IMR-90 (cell line): Measurements from ENCODE around the gene MOB3B. TPM values are rescaled to one million over a fixed set of nuclear protein-coding genes. Genes with fewer than 3 reads are reported as not detected.
A peak's percentile ranks its signal among the peaks of the same experiment; 100 is the strongest.

Source experiments
- ATAC-seq: fragments of 200-7000 bp; cut with Tn5 transposase; 2 replicates; pipeline ENCODE4 v1.9.1; 2020; ENCODE audit warnings: low read depth, mild to moderate bottlenecking, moderate library complexity
- BruUV-seq: library from RNA; stranded (reverse); fragments of 400-500 nt; replicated peaks from 2 replicates; lab custom pipeline; 2021; lab: Mats Ljungman, UMichigan
- CTCF ChIA-PET: fragments of 300-600 bp; formaldehyde crosslinking; extraction: SDS; loops from one replicate; lab custom pipeline; 2021; ENCODE audit warnings: antibody characterized with exemption; lab: Yijun Ruan, JAX
- POLR2A ChIA-PET: fragments of 300-600 bp; sonication (Branson Sonifier 250); formaldehyde crosslinking; loops from one replicate; lab custom pipeline; 2022; ENCODE audit warnings: antibody characterized with exemption; ENCODE audit not compliant: unreplicated experiment; lab: Charles Lee
- DNase-seq: peaks from one replicate; pipeline ENCODE4 v3.0.0; 2013
- H2AFZ ChIP-seq: replicated peaks from 2 replicates; pipeline ENCODE3; 2013; ENCODE audit warnings: low read length, mild to moderate bottlenecking; ENCODE audit not compliant: poor library complexity
- H2AK5ac ChIP-seq: 2 replicates; pipeline ENCODE4 v1.6.1; 2013; ENCODE audit warnings: low read depth, low read length, inconsistent platforms
- H2AK9ac ChIP-seq: replicated peaks from 2 replicates; pipeline ENCODE3; 2013; ENCODE audit warnings: mild to moderate bottlenecking, low read depth, low read length, moderate library complexity; ENCODE audit not compliant: poor library complexity
- H2BK120ac ChIP-seq: 2 replicates; pipeline ENCODE4 v1.6.1; 2013; ENCODE audit warnings: low read depth, low read length, inconsistent platforms
- H2BK15ac ChIP-seq: 3 replicates; pipeline ENCODE4 v1.6.1; 2013; ENCODE audit warnings: low read depth, low read length, inconsistent platforms
- H2BK20ac ChIP-seq: 2 replicates; pipeline ENCODE4 v1.6.1; 2013; ENCODE audit warnings: low read depth, mild to moderate bottlenecking, inconsistent platforms, low read length, moderate library complexity
- H2BK5ac ChIP-seq: 2 replicates; pipeline ENCODE4 v1.6.1; 2013; ENCODE audit warnings: mild to moderate bottlenecking, low read depth, low read length, inconsistent platforms; ENCODE audit not compliant: poor library complexity, severe bottlenecking
- H3K14ac ChIP-seq: replicated peaks from 2 replicates; pipeline ENCODE4 v1.6.1; 2013; ENCODE audit warnings: low read depth, low read length, inconsistent platforms
- H3K18ac ChIP-seq: 2 replicates; pipeline ENCODE4 v1.6.1; 2013; ENCODE audit warnings: low read depth, low read length, control low read depth
- H3K23ac ChIP-seq: 2 replicates; pipeline ENCODE4 v1.6.1; 2013; ENCODE audit warnings: low read depth, low read length, inconsistent platforms
- H3K27ac ChIP-seq: 2 replicates; pipeline ENCODE4 v1.5.1; 2013; ENCODE audit warnings: mild to moderate bottlenecking, control low read depth, low read length; ENCODE audit not compliant: insufficient read depth
- H3K27me3 ChIP-seq: 2 replicates; pipeline ENCODE4 v1.6.1; 2013; ENCODE audit warnings: low read length; ENCODE audit not compliant: control insufficient read depth, insufficient read depth
- H3K36me3 ChIP-seq: 2 replicates; pipeline ENCODE4 v1.6.1; 2013; ENCODE audit warnings: low read length, mixed read lengths; ENCODE audit not compliant: control insufficient read depth, insufficient read depth
- H3K4ac ChIP-seq: 2 replicates; pipeline ENCODE4 v1.6.1; 2013; ENCODE audit warnings: low read depth, low read length, inconsistent platforms
- H3K4me1 ChIP-seq: 2 replicates; pipeline ENCODE4 v1.6.1; 2013; ENCODE audit warnings: low read length, mixed read lengths; ENCODE audit not compliant: control insufficient read depth, insufficient read depth
- H3K4me2 ChIP-seq: 2 replicates; pipeline ENCODE4 v1.6.1; 2013; ENCODE audit warnings: low read depth, mild to moderate bottlenecking, control low read depth, low read length, moderate library complexity
- H3K4me3 ChIP-seq: 2 replicates; pipeline ENCODE4 v1.5.1; 2013; ENCODE audit warnings: low read depth, mild to moderate bottlenecking, control low read depth, low read length, moderate library complexity; ENCODE audit not compliant: insufficient read depth
- H3K56ac ChIP-seq: 2 replicates; pipeline ENCODE4 v1.6.1; 2013; ENCODE audit warnings: low read length, inconsistent platforms; ENCODE audit not compliant: insufficient read depth; ENCODE audit errors: extremely low read depth
- H3K79me1 ChIP-seq, 2 experiments: 2 replicates each; pipeline ENCODE4 v1.6.1; 2013; ENCODE audit warnings: low read length in 2 of 2, inconsistent platforms in 1 of 2, low read depth in 1 of 2
- H3K9ac ChIP-seq: 2 replicates; pipeline ENCODE4 v1.6.1; 2013; ENCODE audit warnings: low read depth, low read length, control low read depth
- H3K9me1 ChIP-seq: 2 replicates; pipeline ENCODE4 v1.6.1; 2013; ENCODE audit warnings: low read length, inconsistent platforms; ENCODE audit not compliant: insufficient read depth
- H3K9me3 ChIP-seq: 2 replicates; pipeline ENCODE4 v1.6.1; 2013; ENCODE audit warnings: low read length; ENCODE audit not compliant: control insufficient read depth, insufficient read depth
- H4K20me1 ChIP-seq: 2 replicates; pipeline ENCODE4 v1.6.1; 2013; ENCODE audit warnings: low read length, inconsistent platforms; ENCODE audit not compliant: insufficient read depth
- H4K5ac ChIP-seq: 2 replicates; pipeline ENCODE4 v1.6.1; 2013; ENCODE audit warnings: mild to moderate bottlenecking, low read depth, low read length, control low read depth
- H4K8ac ChIP-seq, 2 experiments: 2 replicates each; pipeline ENCODE4 v1.6.1; 2013; ENCODE audit warnings: low read depth in 2 of 2, low read length in 2 of 2, control low read depth in 1 of 2, inconsistent platforms in 1 of 2
- H4K91ac ChIP-seq: 2 replicates; pipeline ENCODE4 v1.6.1; 2013; ENCODE audit warnings: low read depth, low read length, inconsistent platforms; ENCODE audit not compliant: insufficient read depth
- CHD1 ChIP-seq: IDR thresholded peaks from 2 replicates; pipeline ENCODE4 v1.6.1; 2012; ENCODE audit warnings: low read depth, low read length, improper control_type of control experiment
- FOS ChIP-seq: fragments of 150-350 bp; IDR thresholded peaks from 2 replicates; pipeline ENCODE4 v1.6.1; 2016; ENCODE audit warnings: low read depth, low read length
- WGBS, 2 experiments: methylation state at CpG; one replicate each; pipeline versions ENCODE4 v1.1.5 to v1.1.7; 2013; ENCODE audit warnings: missing lambda C conversion rate in 2 of 2; ENCODE audit not compliant: insufficient read length in 1 of 2; ENCODE audit errors: extremely low coverage in 2 of 2; 5-methylcytosine and 5-hydroxymethylcytosine counted together
- dilution Hi-C: fragments of 300-500 bp; cut with HindIII; formaldehyde crosslinking; loops from one replicate; pipeline ENCODE4 v1.14.3; 2018; ENCODE audit warnings: low sequenced_read_pairs; ENCODE audit not compliant: unreplicated experiment
- in situ Hi-C: fragments of 300-500 bp; cut with MboI; formaldehyde crosslinking; loops from 3 replicates; pipeline ENCODE4 v1.14.3; 2019; ENCODE audit warnings: low sequenced_read_pairs, inconsistent platforms, mixed read lengths
- intact Hi-C: fragments of 100-400 bp; cut with micrococcal nuclease; formaldehyde crosslinking; loops from 2 replicates; pipeline ENCODE4 v1.10.0; 2022
- polyA plus RNA-seq, 3 experiments: library from polyadenylated mRNA; depleted of rRNA; stranded (reverse); fragments of >200 nt; gene quantifications; 2 replicates each; pipeline ENCODE4 v1.2.3, GENCODE V29; 2012; ENCODE audit warnings: low replicate concordance in 1 of 3
- total RNA-seq: library from RNA; depleted of rRNA; stranded (reverse); fragments of >200 nt; gene quantifications from 2 replicates; pipeline ENCODE4 v1.2.3, GENCODE V29; 2012
- TF ChIP-seq, protein P1 (sequence below): fragments of 150-350 bp; IDR thresholded peaks from 2 replicates; pipeline ENCODE4 v1.6.1; 2016; ENCODE audit warnings: low read depth, mild to moderate bottlenecking, low read length, moderate library complexity, borderline replicate concordance
- TF ChIP-seq, protein P2 (sequence below): fragments of 150-350 bp; IDR thresholded peaks from 2 replicates; pipeline ENCODE4 v1.6.1; 2017; ENCODE audit warnings: mild to moderate bottlenecking, antibody characterized with exemption, low read length, low read depth

MOB3B gene
- total and polyA plus RNA-seq, 2 of the 4 experiments (the other 2 are of a cell fraction): under 0.01 to 0.02 TPM

DNA sequence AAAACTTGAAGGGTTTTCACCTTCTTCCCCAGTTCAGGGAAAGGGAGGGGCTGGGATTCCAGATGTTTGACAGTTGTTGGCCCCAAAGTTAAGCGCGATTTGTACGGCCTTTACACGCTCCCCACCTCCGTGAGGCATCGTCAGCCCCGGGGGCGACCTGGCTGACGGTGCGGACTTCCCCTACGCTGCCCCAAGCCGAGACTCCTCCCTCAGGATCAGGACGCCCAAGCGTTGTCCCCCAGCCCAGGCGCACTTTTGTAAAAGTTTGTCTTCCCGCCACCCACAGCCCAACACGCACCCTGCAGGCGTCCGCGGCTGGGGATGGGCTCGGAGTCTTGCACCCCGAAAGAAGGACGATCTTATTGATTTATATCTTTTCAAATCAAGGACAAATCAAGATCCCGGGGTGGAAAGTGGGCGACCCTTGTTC, 713 bp downstream of the MOB3B start:
- DNase-seq (no peak), ATAC-seq (no peak)
- no peak overlapping the region for H3K27ac ChIP-seq
- H3K18ac ChIP-seq: no peak overlapping the region
- H2BK20ac ChIP-seq: no peak overlapping the region
- CTCF ChIA-PET: interaction anchor here (0.6 to 2.9 kb wide), 8 partner anchors 11 to 196 kb away, joined by 3 to 16 read pairs (median 3); no protein-coding TSS in a partner anchor
- POLR2A ChIA-PET: no interaction called here
- H3K56ac ChIP-seq: no peak overlapping the region
- no peak overlapping the region for H4K91ac ChIP-seq
- peak overlapping the region; percentile 60; the same call in 1 of the 2 replicates for H3K23ac ChIP-seq
- no peaks in the 10 kb centered on the region for H3K9me1 ChIP-seq
- H3K36me3 ChIP-seq: no peaks in the 10 kb centered on the region
- H2AFZ ChIP-seq: peak overlapping the region; percentile 85
- TF ChIP-seq FOS (no peak), CHD1 (no peak)
- TF ChIP-seq, protein P1, sequence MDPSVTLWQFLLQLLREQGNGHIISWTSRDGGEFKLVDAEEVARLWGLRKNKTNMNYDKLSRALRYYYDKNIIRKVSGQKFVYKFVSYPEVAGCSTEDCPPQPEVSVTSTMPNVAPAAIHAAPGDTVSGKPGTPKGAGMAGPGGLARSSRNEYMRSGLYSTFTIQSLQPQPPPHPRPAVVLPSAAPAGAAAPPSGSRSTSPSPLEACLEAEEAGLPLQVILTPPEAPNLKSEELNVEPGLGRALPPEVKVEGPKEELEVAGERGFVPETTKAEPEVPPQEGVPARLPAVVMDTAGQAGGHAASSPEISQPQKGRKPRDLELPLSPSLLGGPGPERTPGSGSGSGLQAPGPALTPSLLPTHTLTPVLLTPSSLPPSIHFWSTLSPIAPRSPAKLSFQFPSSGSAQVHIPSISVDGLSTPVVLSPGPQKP: no peak
- TF ChIP-seq, protein P2, sequence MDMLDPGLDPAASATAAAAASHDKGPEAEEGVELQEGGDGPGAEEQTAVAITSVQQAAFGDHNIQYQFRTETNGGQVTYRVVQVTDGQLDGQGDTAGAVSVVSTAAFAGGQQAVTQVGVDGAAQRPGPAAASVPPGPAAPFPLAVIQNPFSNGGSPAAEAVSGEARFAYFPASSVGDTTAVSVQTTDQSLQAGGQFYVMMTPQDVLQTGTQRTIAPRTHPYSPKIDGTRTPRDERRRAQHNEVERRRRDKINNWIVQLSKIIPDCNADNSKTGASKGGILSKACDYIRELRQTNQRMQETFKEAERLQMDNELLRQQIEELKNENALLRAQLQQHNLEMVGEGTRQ: no peak
- H3K9me3 ChIP-seq: no peaks in the 10 kb centered on the region
- no peaks in the 10 kb centered on the region for H3K79me1 ChIP-seq
- peak overlapping the region; percentile 57 for H3K4me3 ChIP-seq
- H3K14ac ChIP-seq: no peak overlapping the region
- BruUV-seq: no TSS peak
- intact Hi-C loops (loop anchor here (1.0 kb wide), 1 partner anchor 196 kb away; no protein-coding TSS in a partner anchor), in situ Hi-C loops (loop anchor here (5.0 kb wide), 1 partner anchor 197 kb away; no protein-coding TSS in a partner anchor), dilution Hi-C loops (no loop called here)
- H3K27me3 ChIP-seq: peaks cover 32% of the 10 kb centered on the region
- no peak overlapping the region for H2BK120ac ChIP-seq
- no peaks in the 10 kb centered on the region for H4K20me1 ChIP-seq
- H4K5ac ChIP-seq: no peak overlapping the region
- H4K8ac ChIP-seq: no peak overlapping the region
- H3K4me2 ChIP-seq: peak overlapping the region; percentile 97
- no peak overlapping the region for H3K4ac ChIP-seq
- no peak overlapping the region for H2BK5ac ChIP-seq
- H3K9ac ChIP-seq: no peak overlapping the region; the same call in 1 of the 2 replicates
- no peak overlapping the region for H2AK5ac ChIP-seq
- H2BK15ac ChIP-seq: no peak overlapping the region
- H2AK9ac ChIP-seq: no peak overlapping the region
- H3K4me1 ChIP-seq: no peaks in the 10 kb centered on the region
- WGBS, 2 experiments: 0% methylated on average over 1 of the region's 25 CpGs; no CpG with 5 or more reads in 1 of the 2 experiments
